Muscle layer of duodenum (tissue), 2 donors: ENCODE results near the gene ASF1B.

Source experiments
- H3K27ac ChIP-seq: one replicate; pipeline ENCODE4 v1.7.0; 2013; ENCODE audit warnings: mild to moderate bottlenecking, low read length
- H3K27me3 ChIP-seq: one replicate; pipeline ENCODE4 v1.7.0; 2013; ENCODE audit warnings: low read depth, mild to moderate bottlenecking, control low read depth, low read length
- H3K36me3 ChIP-seq, 2 donors: one replicate each; pipeline ENCODE4 v1.7.0; 2013; ENCODE audit warnings: low read length in 2 of 2, control low read depth in 1 of 2, mild to moderate bottlenecking in 1 of 2; ENCODE audit not compliant: insufficient read depth in 2 of 2, control insufficient read depth in 1 of 2
- H3K4me1 ChIP-seq, 2 donors: one replicate each; pipeline ENCODE4 v1.7.0; 2013; ENCODE audit warnings: low read length in 2 of 2, mild to moderate bottlenecking in 2 of 2, control low read depth in 1 of 2, moderate library complexity in 1 of 2; ENCODE audit not compliant: insufficient read depth in 2 of 2, control insufficient read depth in 1 of 2
- H3K4me3 ChIP-seq, 2 donors: one replicate each; pipeline ENCODE4 v1.7.0; 2013; ENCODE audit warnings: low read length in 2 of 2, low read depth in 1 of 2, mild to moderate bottlenecking in 1 of 2
- H3K9me3 ChIP-seq, 2 donors: one replicate each; pipeline ENCODE4 v1.7.0; 2013; ENCODE audit warnings: low read length in 2 of 2, control low read depth in 1 of 2, mild to moderate bottlenecking in 1 of 2; ENCODE audit not compliant: control insufficient read depth in 1 of 2
- donor health status: healthy.

The ASF1B gene

DNA sequence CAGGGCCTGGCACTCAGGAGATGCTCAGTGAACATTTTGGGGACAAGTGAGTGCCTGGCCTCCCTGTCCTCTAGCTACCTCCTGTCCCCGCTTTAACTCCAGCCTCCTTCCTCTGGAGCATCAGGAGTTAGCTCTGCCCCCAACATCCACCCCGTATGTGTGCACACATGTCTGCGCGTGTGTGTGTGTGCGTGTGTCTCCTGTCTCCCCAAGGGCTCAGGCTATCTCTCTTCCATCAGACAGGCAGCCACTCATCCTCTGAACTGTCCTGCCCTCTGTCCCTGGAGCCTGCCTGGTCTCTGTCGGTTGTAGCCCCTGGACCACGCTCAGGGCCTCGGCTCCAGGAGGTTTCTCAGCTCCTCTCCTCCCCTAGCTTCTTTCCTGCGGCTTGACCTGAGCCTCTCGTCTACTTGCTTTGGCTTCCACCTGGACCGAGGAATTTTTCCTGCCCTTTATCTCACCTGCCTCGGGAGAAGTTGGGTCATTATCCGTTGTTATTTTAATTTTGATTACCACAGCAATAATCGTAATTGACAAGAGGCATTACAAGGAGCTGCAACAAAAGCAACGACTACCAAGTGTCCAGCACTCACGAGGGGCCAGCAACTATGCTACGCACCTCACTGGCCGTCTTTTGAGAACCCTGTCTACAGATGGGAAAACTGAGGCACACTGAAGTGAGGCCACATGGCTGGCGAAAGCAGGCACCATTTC is 32.0 kb upstream of the ASF1B start:
- Histone ChIP-seq H3K27ac (no peak overlapping the region), H3K27me3 (no peaks in the 10 kb centered on the region), H3K36me3 (peaks cover 16 to 41% of the 10 kb centered on the region in 2 donors), H3K4me3 (no peak overlapping the region), H3K4me1 (peaks cover 0 to 18% of the 10 kb centered on the region in 2 donors), H3K9me3 (no peaks in the 10 kb centered on the region)

- H3K4me1 ChIP-seq = peaks cover 0 to 18% of the 10 kb centered on the region in 2 donors
- no peaks in the 10 kb centered on the region for H3K9me3 ChIP-seq
- no peak overlapping the region for H3K27ac ChIP-seq
- H3K27me3 ChIP-seq = no peaks in the 10 kb centered on the region
- no peak overlapping the region for H3K4me3 ChIP-seq
- peaks cover 16 to 46% of the 10 kb centered on the region in 2 donors for H3K36me3 ChIP-seq
These were observed 31.3 kb upstream of the ASF1B start for GRCh38 chr19:14167576-14168138.

- Histone ChIP-seq H3K36me3 (peaks cover 16 to 45% of the 10 kb centered on the region in 2 donors), H3K27me3 (no peaks in the 10 kb centered on the region), H3K9me3 (no peaks in the 10 kb centered on the region), H3K4me3 (no peak overlapping the region), H3K4me1 (peaks cover 0 to 18% of the 10 kb centered on the region in 2 donors), H3K27ac (no peak overlapping the region)
These were observed 30.7 kb upstream of the ASF1B start for GRCh38 chr19:14166999-14167575.

GRCh38 chr19:14165990-14166830 is 29.8 kb upstream of the ASF1B start:
- H3K9me3 ChIP-seq = no peaks in the 10 kb centered on the region
- H3K4me3 ChIP-seq = no peak overlapping the region
- peaks cover 0 to 18% of the 10 kb centered on the region in 2 donors for H3K4me1 ChIP-seq
- peaks cover 10 to 37% of the 10 kb centered on the region in 2 donors for H3K36me3 ChIP-seq
- H3K27me3 ChIP-seq = no peaks in the 10 kb centered on the region
- H3K27ac ChIP-seq = no peak overlapping the region

- peaks cover 0 to 18% of the 10 kb centered on the region in 2 donors for H3K4me1 ChIP-seq
- H3K9me3 ChIP-seq = no peaks in the 10 kb centered on the region
- H3K27me3 ChIP-seq = no peaks in the 10 kb centered on the region
- H3K36me3 ChIP-seq = peaks cover 3 to 27% of the 10 kb centered on the region in 2 donors
- no peak overlapping the region for H3K4me3 ChIP-seq
- no peak overlapping the region for H3K27ac ChIP-seq
These were observed 28.5 kb upstream of the ASF1B start for GRCh38 chr19:14164724-14165493.

DNA sequence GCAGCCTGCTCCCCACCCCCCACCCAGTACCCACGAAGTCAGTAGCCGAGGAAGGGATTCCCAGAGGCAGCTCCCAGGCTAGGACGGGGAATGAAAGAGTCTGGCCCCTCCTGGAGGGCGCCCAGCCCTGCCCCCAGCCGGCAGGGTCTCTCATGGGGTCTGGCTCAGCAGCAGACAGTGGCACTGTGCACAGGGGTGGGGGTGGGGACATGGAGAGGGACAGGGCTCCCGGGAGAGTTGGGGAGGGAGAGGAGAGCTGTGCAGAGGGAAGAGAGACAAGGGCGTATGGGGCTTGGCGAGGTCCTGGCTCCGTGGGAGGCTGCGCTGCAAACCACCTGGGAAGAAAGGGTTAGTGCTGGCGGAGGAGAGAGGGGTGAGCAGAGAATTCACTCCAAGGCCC is 27.7 kb upstream of the ASF1B start:
- H3K27ac ChIP-seq = no peak overlapping the region
- H3K9me3 ChIP-seq = no peaks in the 10 kb centered on the region
- peaks cover 0 to 27% of the 10 kb centered on the region in 2 donors for H3K36me3 ChIP-seq
- H3K4me1 ChIP-seq = peaks cover 0 to 18% of the 10 kb centered on the region in 2 donors
- H3K4me3 ChIP-seq = no peak overlapping the region
- H3K27me3 ChIP-seq = no peaks in the 10 kb centered on the region

DNA sequence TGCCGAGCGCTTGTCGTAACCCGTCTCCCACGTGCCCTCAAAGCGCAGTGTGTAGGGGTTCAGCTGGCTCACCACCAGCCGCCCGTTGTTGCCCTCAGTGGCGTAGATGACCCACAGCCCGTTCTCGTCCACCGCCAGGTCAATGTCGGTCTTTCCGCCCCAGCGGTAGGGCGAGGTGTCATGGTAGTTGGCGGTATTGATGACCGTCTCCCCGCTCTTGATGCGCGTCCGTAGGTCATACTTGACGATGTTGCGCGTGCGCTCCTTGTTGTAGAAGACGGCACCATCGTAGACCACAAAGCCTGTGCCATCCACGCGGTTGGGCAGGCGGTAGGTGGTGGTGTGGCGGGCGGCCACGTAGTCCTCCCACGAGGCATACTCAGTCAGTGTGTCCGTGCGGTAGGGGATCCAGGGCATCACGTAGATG is 26.5 kb upstream of the ASF1B start:
- Histone ChIP-seq H3K27ac (no peak overlapping the region), H3K4me3 (no peak overlapping the region), H3K9me3 (no peaks in the 10 kb centered on the region), H3K27me3 (no peaks in the 10 kb centered on the region), H3K36me3 (peaks cover 3 to 32% of the 10 kb centered on the region in 2 donors), H3K4me1 (peaks cover 0 to 16% of the 10 kb centered on the region in 2 donors)

- Histone ChIP-seq H3K27ac (no peak overlapping the region), H3K4me3 (no peak overlapping the region), H3K9me3 (no peaks in the 10 kb centered on the region), H3K27me3 (no peaks in the 10 kb centered on the region), H3K4me1 (peaks cover 0 to 1% of the 10 kb centered on the region in 2 donors), H3K36me3 (peaks cover 10 to 46% of the 10 kb centered on the region in 2 donors)
These were observed 24.9 kb upstream of the ASF1B start for GRCh38 chr19:14161305-14161704.

DNA sequence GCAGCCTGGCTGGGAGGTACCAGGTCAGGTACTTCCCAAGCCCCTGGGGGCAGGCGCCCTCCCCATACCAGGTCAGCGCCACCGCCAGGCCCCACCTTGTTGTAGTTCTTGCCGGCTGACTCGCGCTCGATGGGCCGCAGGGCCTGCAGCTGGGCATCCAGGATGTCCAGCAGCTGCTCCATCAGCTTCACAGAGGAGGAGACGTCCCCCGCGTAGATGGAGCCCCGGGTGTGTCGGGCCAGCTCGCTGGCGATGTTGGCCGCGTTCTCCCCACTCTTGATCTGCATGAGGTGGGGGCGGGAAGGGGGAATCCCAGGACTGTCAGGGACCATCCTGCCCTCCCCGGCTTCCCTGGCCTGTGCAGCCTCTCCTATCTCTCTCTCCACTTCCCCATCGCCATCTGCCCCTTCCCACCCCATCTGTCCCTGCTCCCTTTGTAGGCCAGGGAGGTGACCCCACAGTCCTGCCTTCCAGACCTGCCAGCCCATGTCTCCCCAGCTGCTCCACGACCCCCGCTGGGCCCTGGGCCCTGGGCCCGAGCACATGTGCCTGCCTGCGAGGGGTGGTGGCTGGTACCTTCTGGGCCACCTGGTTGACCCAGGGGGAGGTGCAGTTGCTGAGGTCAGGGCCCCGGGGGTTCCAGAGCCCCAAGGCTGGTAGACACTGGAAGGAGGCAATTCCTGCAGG is 23.8 kb upstream of the ASF1B start:
- no peaks in the 10 kb centered on the region for H3K4me1 ChIP-seq

DNA sequence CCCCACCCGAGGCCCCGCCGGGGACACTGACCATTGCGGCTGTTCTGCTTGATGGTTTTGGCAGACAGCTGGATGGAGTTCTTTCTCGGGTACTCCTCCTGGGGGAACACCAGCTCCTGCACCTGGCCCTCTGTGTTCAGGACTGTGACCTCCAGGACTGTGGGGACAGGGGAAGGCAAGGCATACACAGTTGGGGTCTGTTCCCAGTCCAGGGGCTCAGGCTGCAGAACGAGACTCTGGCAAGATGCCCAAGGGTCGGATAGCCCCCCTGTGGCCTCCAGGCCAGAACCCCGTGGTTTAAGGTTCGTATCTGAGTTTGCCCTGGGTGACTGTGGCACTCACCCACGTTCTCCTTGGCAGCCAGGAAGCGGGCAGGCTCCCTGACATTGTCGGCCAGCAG is 22.7 kb upstream of the ASF1B start:
- no peak overlapping the region for H3K4me3 ChIP-seq
- no peaks in the 10 kb centered on the region for H3K9me3 ChIP-seq
- H3K36me3 ChIP-seq = peaks cover 15 to 61% of the 10 kb centered on the region in 2 donors
- no peaks in the 10 kb centered on the region for H3K4me1 ChIP-seq
- no peak overlapping the region for H3K27ac ChIP-seq
- H3K27me3 ChIP-seq = no peaks in the 10 kb centered on the region

More for the DNA sequence above, 23.8 kb upstream of the ASF1B start:
- no peak overlapping the region for H3K4me3 ChIP-seq
- H3K27me3 ChIP-seq = no peaks in the 10 kb centered on the region
- peaks cover 15 to 57% of the 10 kb centered on the region in 2 donors for H3K36me3 ChIP-seq
- H3K9me3 ChIP-seq = no peaks in the 10 kb centered on the region
- H3K27ac ChIP-seq = no peak overlapping the region
